GM18511 (cell line): Measurements from ENCODE around the gene ROMO1.
"Not testable (repeated sequence)": the region's sequence is repeated elsewhere in the genome, so short reads cannot be mapped to it uniquely, and the experiment has no call there.

ENCODE experiments used
- ATAC-seq: cut with Tn5 transposase; IDR thresholded peaks from one replicate; pipeline ENCODE4 v1.9.1; 2021; ENCODE audit warnings: mild to moderate bottlenecking, moderate library complexity; ENCODE audit not compliant: unreplicated experiment

The ROMO1 gene

DNA sequence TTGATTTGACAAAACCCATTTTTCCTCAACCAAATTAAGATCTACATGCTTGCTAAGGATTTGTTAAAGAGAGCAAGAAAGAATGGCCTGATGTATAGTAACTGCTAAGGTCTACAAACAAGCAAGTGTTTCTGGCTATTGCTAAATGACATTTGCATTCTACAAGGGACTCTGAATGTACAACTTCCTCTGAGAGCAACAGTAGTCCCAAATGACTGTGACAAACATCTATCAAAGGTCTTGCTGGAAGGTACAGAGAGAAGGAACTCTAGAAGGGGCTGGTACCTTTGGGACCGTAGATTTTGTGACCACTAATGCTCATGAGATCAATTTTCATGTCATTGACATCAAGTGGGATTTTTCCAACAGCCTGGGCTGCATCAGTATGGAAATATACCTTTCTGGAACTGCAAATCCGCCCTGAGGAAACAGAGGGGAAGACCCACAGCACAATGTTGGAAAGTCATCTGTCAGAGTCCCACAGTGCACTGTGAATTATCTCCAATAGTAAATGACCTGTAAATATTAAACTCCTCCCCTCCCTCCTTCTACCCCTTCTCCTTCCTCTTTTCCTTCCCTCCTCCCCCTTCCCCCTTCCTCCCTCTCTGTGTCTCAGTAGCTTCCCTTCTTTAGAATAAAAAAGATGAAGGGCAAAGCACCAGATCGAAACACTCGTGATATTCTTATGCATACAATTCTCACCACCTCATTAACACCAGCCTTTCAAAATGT lies 18.6 kb upstream of the ROMO1 start:
- no peak for ATAC-seq

GRCh38 chr20:35681960-35682359 lies 17.2 kb upstream of the ROMO1 start:
- no peak for ATAC-seq

DNA sequence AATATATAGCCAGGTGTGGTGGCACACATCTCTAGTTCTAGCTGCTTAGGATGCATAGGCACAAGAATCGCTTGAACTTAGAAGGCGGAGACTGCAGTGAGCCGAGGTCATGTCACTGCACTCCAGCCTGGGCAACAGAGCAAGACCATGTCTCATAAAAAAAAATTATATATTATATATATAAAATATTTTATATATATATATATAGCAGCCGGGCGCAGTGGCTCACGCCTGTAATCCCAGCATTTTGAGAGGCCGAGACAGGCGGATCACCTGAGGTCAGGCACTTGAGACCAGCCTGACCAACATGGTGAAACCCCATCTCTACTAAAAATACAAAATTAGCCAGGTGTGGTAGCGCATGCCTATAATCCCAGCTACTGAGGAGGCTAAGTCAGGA lies 13.8 kb upstream of the ROMO1 start:
- ATAC-seq: not testable (repeated sequence)

GRCh38 chr20:35686872-35687271 lies 12.3 kb upstream of the ROMO1 start:
- not testable (repeated sequence) for ATAC-seq

DNA sequence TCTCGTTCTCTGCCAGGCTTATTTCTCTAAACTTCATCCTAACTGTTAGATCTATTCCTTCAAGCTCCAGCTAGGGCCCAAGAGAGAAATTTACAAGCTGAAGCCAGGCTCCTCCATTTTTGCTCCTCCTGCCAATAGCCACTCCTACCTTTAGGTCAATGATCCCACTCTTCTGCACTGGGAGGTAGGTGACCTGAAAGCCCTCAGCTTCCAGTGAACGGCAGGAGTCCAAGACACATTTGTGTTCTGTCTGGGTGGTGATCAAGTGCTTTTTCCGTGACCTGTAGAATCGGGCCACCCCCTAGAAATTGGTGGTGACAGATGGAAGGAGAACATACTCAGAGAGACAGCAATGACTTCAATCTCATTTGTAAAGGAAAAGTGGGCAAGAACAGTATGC lies 8.9 kb upstream of the ROMO1 start:
- ATAC-seq: no peak

DNA sequence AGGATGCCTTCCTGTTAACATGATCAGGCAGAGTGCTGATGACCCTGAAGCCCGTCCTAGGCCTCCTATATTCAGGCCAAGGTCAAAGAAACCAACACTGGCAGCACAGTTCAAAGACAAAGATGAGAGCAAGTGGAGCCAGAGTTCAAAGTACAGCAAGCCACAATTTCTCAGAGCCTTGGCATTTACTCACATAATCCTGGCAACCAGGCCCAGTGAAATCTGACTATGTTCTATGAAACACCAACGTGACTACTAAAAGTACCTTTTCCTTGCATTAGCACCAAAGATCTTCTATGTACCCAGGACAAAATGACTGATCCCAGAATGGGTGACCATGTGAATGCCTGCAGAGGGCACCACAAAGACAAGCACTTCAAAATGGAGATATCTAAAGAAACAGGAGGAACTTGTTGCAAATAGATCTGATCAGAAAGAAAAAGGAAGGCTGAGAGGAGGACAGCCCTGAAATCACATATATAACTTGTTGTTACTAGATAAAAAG lies 3.9 kb upstream of the ROMO1 start:
- ATAC-seq: no peak

- no peak for ATAC-seq
Observed at GRCh38 chr20:35695978-35696377, 3.2 kb upstream of the ROMO1 start.

DNA sequence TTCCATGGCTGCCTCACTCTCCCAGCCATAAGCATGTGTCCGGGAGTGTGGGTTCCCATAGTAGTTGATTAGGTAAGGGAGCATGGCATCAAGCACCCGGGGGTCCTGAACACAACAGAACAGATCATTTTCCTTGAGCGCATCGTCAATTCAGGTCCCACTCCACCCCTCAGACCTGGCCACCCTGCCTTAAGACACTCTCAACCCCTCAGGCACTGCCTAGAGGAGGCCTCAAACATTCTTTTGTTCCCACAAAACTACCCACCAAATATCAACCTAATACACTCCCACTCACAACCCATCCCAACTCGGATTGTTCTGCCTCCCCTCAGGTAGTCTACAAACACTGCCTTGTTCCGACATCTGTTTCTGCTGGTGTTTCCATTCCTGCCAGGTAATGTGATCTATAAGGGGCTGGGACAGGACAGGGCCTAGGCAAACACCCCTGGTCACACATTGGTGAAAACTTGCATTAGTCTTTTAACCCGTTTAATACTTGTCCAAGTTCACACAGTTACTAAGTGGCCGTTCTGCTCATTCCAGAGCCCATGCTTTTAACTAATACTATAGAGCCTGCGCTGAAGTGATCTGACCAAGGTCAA lies 1.4 kb upstream of the ROMO1 start:
- ATAC-seq: no peak

GRCh38 chr20:35698298-35699126 lies 693 bp upstream of the ROMO1 start:
- ATAC-seq: peak; percentile 38

GRCh38 chr20:35699957-35700624 lies 886 bp downstream of the ROMO1 start:
- no peak for ATAC-seq

- ATAC-seq: no peak
Observed at GRCh38 chr20:35700625-35701148, 1.5 kb downstream of the ROMO1 start.

- no peak for ATAC-seq
Observed at GRCh38 chr20:35702051-35702823, 3.0 kb downstream of the ROMO1 start.

GRCh38 chr20:35702824-35703695 lies 3.9 kb downstream of the ROMO1 start:
- ATAC-seq: no peak

DNA sequence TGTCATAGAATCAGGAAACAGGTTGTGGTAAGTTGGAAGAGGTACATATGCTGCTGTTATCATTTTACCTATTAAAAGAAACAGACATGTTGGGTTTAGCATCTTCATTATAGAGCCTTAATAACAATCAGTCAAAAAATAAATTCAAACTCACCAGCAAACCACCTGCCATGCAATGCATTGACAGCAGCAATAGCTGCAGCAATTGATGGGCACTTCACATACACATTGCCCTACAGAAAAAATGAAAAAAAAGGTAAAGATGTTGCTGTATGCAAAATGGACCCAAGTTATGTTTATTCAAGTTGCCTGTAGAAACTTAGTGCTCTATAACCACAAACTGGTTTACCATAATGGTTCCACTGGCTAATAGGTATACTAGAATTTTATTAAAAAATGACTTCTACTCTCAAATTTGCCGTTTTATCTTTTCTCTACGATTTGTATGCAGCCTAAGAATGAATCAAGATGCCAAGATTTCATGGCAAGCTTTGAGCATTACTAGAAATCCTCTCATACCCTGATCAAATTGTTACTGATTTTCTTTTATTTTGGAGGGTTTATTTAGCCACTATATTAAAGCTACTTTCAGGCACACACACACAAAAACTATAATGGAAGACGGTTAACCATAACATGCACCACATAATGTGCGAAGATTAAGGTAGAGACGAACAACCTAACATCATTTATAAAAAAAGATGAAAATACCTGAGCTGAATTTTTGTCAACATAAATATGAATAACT lies 5.5 kb downstream of the ROMO1 start:
- no peak for ATAC-seq

GRCh38 chr20:35705894-35706293 lies 6.7 kb downstream of the ROMO1 start:
- not testable (repeated sequence) for ATAC-seq

- not testable (repeated sequence) for ATAC-seq
Observed at GRCh38 chr20:35706591-35707529, 7.7 kb downstream of the ROMO1 start.

DNA sequence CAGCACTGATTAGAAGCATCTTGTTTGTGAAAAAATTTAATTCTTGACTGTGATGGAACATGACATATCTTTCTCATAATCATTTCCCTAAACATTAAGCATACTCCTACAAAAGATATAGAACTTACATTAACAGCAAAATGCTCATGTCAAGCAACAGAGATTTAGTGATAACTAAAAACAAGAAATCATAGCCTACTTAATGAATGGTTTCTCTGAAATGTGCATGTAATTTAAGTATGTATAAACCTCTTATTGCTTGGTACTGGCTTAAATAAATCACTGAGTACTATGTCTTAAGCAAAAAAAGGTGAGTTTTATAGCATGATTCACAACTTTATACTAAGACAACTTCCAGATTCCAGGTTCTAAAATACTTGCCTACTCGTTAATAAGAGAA lies 9.3 kb downstream of the ROMO1 start:
- no peak for ATAC-seq
